ENCODE results near the gene INF2. TPM values are rescaled to one million over a fixed set of nuclear protein-coding genes. Genes with fewer than 3 reads are reported as not detected.

INF2 gene
- total RNA-seq, 1 experiment from 2014 or later: 70.8 TPM

GRCh38 chr14:104643306-104643705 lies 46.1 kb upstream of the INF2 start:
- no peak for DNase-seq
- POLR2A ChIA-PET: interaction anchor here (0.6 kb wide), 1 partner anchor 1152 kb away, joined by 4 read pairs; no protein-coding TSS in a partner anchor
- H3K4me3 ChIP-seq (ENCODE audit: low read depth, low read length): no peak overlapping the region
- Mint-ChIP-seq H3K36me3 (ENCODE audit: insufficient read depth, unreplicated experiment) (no peaks in the 10 kb centered on the region), H3K27ac (ENCODE audit: unreplicated experiment) (no peak overlapping the region), H3K27me3 (ENCODE audit: insufficient read depth, unreplicated experiment) (peaks cover 10% of the 10 kb centered on the region), H3K9me3 (ENCODE audit: unreplicated experiment) (no peaks in the 10 kb centered on the region), H3K4me3 (ENCODE audit: unreplicated experiment) (no peak overlapping the region), H3K4me1 (ENCODE audit: low read depth, unreplicated experiment) (peaks cover 5% of the 10 kb centered on the region)
- H3K4me1 ChIP-seq: peaks cover 7% of the 10 kb centered on the region; the same call in 1 of the 2 replicates
- H3K9me3 ChIP-seq: no peaks in the 10 kb centered on the region
- TF ChIP-seq, protein P1, sequence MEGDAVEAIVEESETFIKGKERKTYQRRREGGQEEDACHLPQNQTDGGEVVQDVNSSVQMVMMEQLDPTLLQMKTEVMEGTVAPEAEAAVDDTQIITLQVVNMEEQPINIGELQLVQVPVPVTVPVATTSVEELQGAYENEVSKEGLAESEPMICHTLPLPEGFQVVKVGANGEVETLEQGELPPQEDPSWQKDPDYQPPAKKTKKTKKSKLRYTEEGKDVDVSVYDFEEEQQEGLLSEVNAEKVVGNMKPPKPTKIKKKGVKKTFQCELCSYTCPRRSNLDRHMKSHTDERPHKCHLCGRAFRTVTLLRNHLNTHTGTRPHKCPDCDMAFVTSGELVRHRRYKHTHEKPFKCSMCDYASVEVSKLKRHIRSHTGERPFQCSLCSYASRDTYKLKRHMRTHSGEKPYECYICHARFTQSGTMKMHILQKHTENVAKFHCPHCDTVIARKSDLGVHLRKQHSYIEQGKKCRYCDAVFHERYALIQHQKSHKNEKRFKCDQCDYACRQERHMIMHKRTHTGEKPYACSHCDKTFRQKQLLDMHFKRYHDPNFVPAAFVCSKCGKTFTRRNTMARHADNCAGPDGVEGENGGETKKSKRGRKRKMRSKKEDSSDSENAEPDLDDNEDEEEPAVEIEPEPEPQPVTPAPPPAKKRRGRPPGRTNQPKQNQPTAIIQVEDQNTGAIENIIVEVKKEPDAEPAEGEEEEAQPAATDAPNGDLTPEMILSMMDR (IDR thresholded peaks at IDR 0.05; ENCODE audit: insufficient read depth in 1 of 2, low read depth in 1 of 2, low read length in 1 of 2, severe bottlenecking in 1 of 2, unreplicated experiment in 1 of 2): no peak
- H3K27me3 ChIP-seq (replicated peaks; ENCODE audit: control insufficient read depth, insufficient read depth, low read length): no peaks in the 10 kb centered on the region; the same call in 1 of the 2 replicates
- intact Hi-C loops (cut with micrococcal nuclease; ENCODE audit: unreplicated experiment): no loop called here
- CTCF ChIA-PET: interaction anchor here (0.5 kb wide), 1 partner anchor 546 kb away, joined by 4 read pairs; no protein-coding TSS in a partner anchor
- no TSS peak for BruUV-seq (replicated peaks)
- no peaks in the 10 kb centered on the region for H3K36me3 ChIP-seq (ENCODE audit: control insufficient read depth, insufficient read depth, low read length)

GRCh38 chr14:104644091-104644635 lies 45.3 kb upstream of the INF2 start:
- Histone ChIP-seq H3K4me3 (ENCODE audit: low read depth, low read length) (no peak overlapping the region), H3K4me1 (peaks cover 3% of the 10 kb centered on the region; the same call in 1 of the 2 replicates), H3K36me3 (ENCODE audit: control insufficient read depth, insufficient read depth, low read length) (no peaks in the 10 kb centered on the region), H3K9me3 (no peaks in the 10 kb centered on the region), H3K27me3 (replicated peaks; ENCODE audit: control insufficient read depth, insufficient read depth, low read length) (no peaks in the 10 kb centered on the region)
- CTCF ChIA-PET: no interaction called here
- intact Hi-C loops (cut with micrococcal nuclease; ENCODE audit: unreplicated experiment): no loop called here
- Mint-ChIP-seq H3K27me3 (ENCODE audit: insufficient read depth, unreplicated experiment) (peaks cover 5% of the 10 kb centered on the region), H3K27ac (ENCODE audit: unreplicated experiment) (no peak overlapping the region), H3K4me1 (ENCODE audit: low read depth, unreplicated experiment) (no peaks in the 10 kb centered on the region), H3K9me3 (ENCODE audit: unreplicated experiment) (no peaks in the 10 kb centered on the region), H3K36me3 (ENCODE audit: insufficient read depth, unreplicated experiment) (no peaks in the 10 kb centered on the region), H3K4me3 (ENCODE audit: unreplicated experiment) (no peak overlapping the region)
- POLR2A ChIA-PET: no interaction called here
- TF ChIP-seq, protein P1 (IDR thresholded peaks at IDR 0.05; ENCODE audit: insufficient read depth in 1 of 2, low read depth in 1 of 2, low read length in 1 of 2, severe bottlenecking in 1 of 2, unreplicated experiment in 1 of 2): no peak
- BruUV-seq (replicated peaks): no TSS peak
- no peak for DNase-seq

DNA sequence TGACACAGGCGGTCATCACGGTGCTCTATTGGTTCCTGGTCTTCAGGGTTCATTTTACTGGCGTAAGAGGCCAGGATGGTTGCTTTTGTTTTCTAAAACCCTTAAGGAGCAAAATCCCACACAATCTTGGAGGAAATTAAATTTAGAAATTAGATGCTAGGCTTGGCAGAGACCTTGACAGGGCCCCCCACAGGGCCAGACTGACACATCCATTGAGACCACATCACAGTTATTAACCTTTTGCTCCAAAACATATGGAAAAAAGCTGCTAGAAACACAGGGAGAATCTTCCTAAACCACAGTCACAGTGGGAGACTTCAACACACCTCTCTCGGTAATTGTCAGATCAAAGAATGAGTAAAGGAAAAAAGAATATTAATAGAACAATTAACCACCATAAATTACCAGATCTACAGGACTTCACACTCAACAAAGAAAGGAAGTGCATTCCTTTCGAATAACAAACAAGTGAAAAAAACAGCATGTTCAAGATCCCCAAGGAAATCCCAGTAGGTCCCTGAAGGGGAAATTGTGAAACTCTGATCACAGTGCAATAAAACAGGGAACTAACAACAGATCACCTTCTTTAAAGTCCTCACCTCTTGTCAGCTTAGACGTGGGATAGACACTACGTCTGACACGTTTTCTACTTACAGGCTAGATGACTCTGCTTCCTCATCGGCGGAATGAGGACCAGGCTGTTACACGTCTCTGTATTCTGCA lies 44.6 kb upstream of the INF2 start:
- Histone ChIP-seq H3K36me3 (ENCODE audit: control insufficient read depth, insufficient read depth, low read length) (no peaks in the 10 kb centered on the region), H3K27me3 (replicated peaks; ENCODE audit: control insufficient read depth, insufficient read depth, low read length) (no peaks in the 10 kb centered on the region), H3K4me1 (peaks cover 3% of the 10 kb centered on the region; the same call in 1 of the 2 replicates), H3K4me3 (ENCODE audit: low read depth, low read length) (no peak overlapping the region), H3K9me3 (no peaks in the 10 kb centered on the region)
- H3K4me1 Mint-ChIP-seq (ENCODE audit: low read depth, unreplicated experiment): no peaks in the 10 kb centered on the region
- intact Hi-C loops (cut with micrococcal nuclease; ENCODE audit: unreplicated experiment): no loop called here
- no peak overlapping the region for H3K4me3 Mint-ChIP-seq (ENCODE audit: unreplicated experiment)
- POLR2A ChIA-PET: no interaction called here
- no peaks in the 10 kb centered on the region for H3K9me3 Mint-ChIP-seq (ENCODE audit: unreplicated experiment)
- no peaks in the 10 kb centered on the region for H3K36me3 Mint-ChIP-seq (ENCODE audit: insufficient read depth, unreplicated experiment)
- H3K27ac Mint-ChIP-seq (ENCODE audit: unreplicated experiment): no peak overlapping the region
- DNase-seq: no peak
- no TSS peak for BruUV-seq (replicated peaks)
- peaks cover 5% of the 10 kb centered on the region for H3K27me3 Mint-ChIP-seq (ENCODE audit: insufficient read depth, unreplicated experiment)
- CTCF ChIA-PET: no interaction called here
- TF ChIP-seq, protein P1 (IDR thresholded peaks at IDR 0.05; ENCODE audit: insufficient read depth in 1 of 2, low read depth in 1 of 2, low read length in 1 of 2, severe bottlenecking in 1 of 2, unreplicated experiment in 1 of 2): no peak
